Ovary (tissue), 9 donors: ENCODE measurements around the gene MIA3. TPM values are rescaled to one million over a fixed set of nuclear protein-coding genes. Genes with fewer than 3 reads are reported as not detected.

Experiments
- DNase-seq, 5 donors: peaks; one replicate each; pipeline ENCODE4 v3.0.0-alpha.2; 2019 to 2020
- H3K27ac ChIP-seq, 2 donors: fragments of 200-600 bp; one replicate each; pipeline versions ENCODE4 v1.5.1 to v1.8.0; 2019 to 2022
- H3K27me3 ChIP-seq: fragments of 200-600 bp; one replicate; pipeline ENCODE4 v1.8.0; 2022
- H3K36me3 ChIP-seq: fragments of 200-600 bp; sonication (generic); one replicate; pipeline ENCODE4 v1.5.1; 2019
- H3K4me1 ChIP-seq: one replicate; pipeline ENCODE4 v1.8.1; 2013; ENCODE audit warnings: mild to moderate bottlenecking, moderate library complexity; ENCODE audit not compliant: insufficient read depth
- H3K4me3 ChIP-seq: fragments of 200-600 bp; sonication (generic); one replicate; pipeline ENCODE4 v1.5.1; 2017
- H3K9me3 ChIP-seq, 2 donors: fragments of 200-600 bp in 1 of 2; sonication (generic) in 1 of 2; one replicate each; pipeline versions ENCODE4 v1.5.1 to v1.8.1; 2013 to 2019; ENCODE audit warnings: mild to moderate bottlenecking in 1 of 2, moderate library complexity in 1 of 2
- CTCF ChIP-seq, 3 donors: fragments of 450-650 bp in 2 of 3; fragments of 200-600 bp in 1 of 3; IDR thresholded peaks; one replicate each; pipeline versions ENCODE4 v1.5.1 to v1.8.0; 2016 to 2022; ENCODE audit warnings: antibody characterized with exemption in 3 of 3, mild to moderate bottlenecking in 1 of 3
- EP300 ChIP-seq: sonication (generic); formaldehyde crosslinking; IDR thresholded peaks from one replicate; pipeline ENCODE4 v1.6.1; 2017; ENCODE audit warnings: antibody characterized with exemption
- POLR2A ChIP-seq: fragments of 450-650 bp; IDR thresholded peaks from one replicate; pipeline ENCODE4 v1.6.1; 2017; ENCODE audit warnings: antibody characterized with exemption, mild to moderate bottlenecking, moderate library complexity
- WGBS, 3 donors: extraction: QIAGEN DNeasy Blood & Tissue Kit in 1 of 3; methylation state at CpG; one replicate each; pipeline versions ENCODE4 v1.1.5 to v1.1.7; 2013 to 2017; 5-methylcytosine and 5-hydroxymethylcytosine counted together
- intact Hi-C, 4 donors: fragments of 100-400 bp; cut with DNase I; formaldehyde crosslinking; loops; one replicate each; pipeline versions ENCODE4 v1.11.0 to v1.15.1; 2022 to 2023
- polyA plus RNA-seq, 2 donors: library from polyadenylated mRNA; stranded (reverse); fragments of 200-250 nt in 1 of 2; fragments of 350-450 nt in 1 of 2; fragmentation: Illumina TruSeq in 1 of 2; extraction: RNeasy Lipid Tissue Mini Kit (QIAGEN cat#74804) in 1 of 2; gene quantifications; one replicate each; pipeline ENCODE4 v1.2.3, GENCODE V29; 2013 to 2014
- total RNA-seq, 7 donors: library from RNA; depleted of rRNA in 2 of 7; stranded (reverse); fragments of >200 nt in 2 of 7; fragmentation: NEBNext Ultra II Directional in 3 of 7; extraction: Animal tissue kit (Norgen Biotek cat#: 25700) in 3 of 7; gene quantifications; one replicate each; pipeline versions ENCODE4 v1.1.0 to v1.2.4, GENCODE V29; 2016 to 2023
- donor health status: DM: no; HTN: no; CAD: no; lungs with moderate emphysema.
- donor health status: DM: no; HTN: no; CAD: no.
- donor health status: Bipolar disorder and iron deficiency.
- donor health status: DM: yes; HTN: yes; CAD: no.
- donor health status: DM: no; HTN: no; CAD: no.
- donor health status: DM: yes; HTN: yes; CAD: no.

Gene MIA3
- total and polyA plus RNA-seq, 9 donors = 31.9 to 64.0 (median 56.8) TPM

- H3K9me3 ChIP-seq = no peaks in the 10 kb centered on the region
- DNase-seq = peak; percentile 95 to 98 (median 98)
- peak overlapping the region; percentile 46 for H3K4me3 ChIP-seq
- TF ChIP-seq EP300 (no peak), CTCF (IDR thresholded peaks at IDR 0.05) (no peak), POLR2A (peak; percentile 85)
- H3K4me1 ChIP-seq = no peaks in the 10 kb centered on the region
- H3K27ac ChIP-seq = peak overlapping the region; percentile 37 to 71
- H3K36me3 ChIP-seq = no peaks in the 10 kb centered on the region
- no peaks in the 10 kb centered on the region for H3K27me3 ChIP-seq
- 0 to 1% (median 1%) methylated on average over 23 to 37 of the region's 37 CpGs for WGBS, 3 donors
- intact Hi-C loops = no loop called here
These were observed 438 bp upstream of the MIA3 start for GRCh38 chr1:222617367-222617951.

- Histone ChIP-seq H3K4me3 (peak overlapping the region; percentile 84), H3K9me3 (no peaks in the 10 kb centered on the region), H3K27ac (peak overlapping the region; percentile 89 to 93), H3K27me3 (no peaks in the 10 kb centered on the region), H3K36me3 (no peaks in the 10 kb centered on the region), H3K4me1 (no peaks in the 10 kb centered on the region)
- intact Hi-C loops = no loop called here
- 16 to 19% (median 18%) methylated on average over 20 of the region's 20 CpGs for WGBS, 3 donors
- DNase-seq = peak in 4 of 5 donors; percentile 14 to 43 (median 34)
- TF ChIP-seq POLR2A = no peak
- no peak for TF ChIP-seq EP300
- TF ChIP-seq CTCF (IDR thresholded peaks at IDR 0.05) = no peak
These were observed 1.1 kb downstream of the MIA3 start for GRCh38 chr1:222618880-222619596.

GRCh38 chr1:222620566-222620965 is 2.7 kb downstream of the MIA3 start:
- WGBS, 3 donors = 71 to 80% (median 76%) methylated on average over 2 of the region's 2 CpGs

GRCh38 chr1:222622765-222623164 is 4.9 kb downstream of the MIA3 start:
- no peak for DNase-seq
- no peak for TF ChIP-seq EP300
- no peak for TF ChIP-seq CTCF (IDR thresholded peaks at IDR 0.05)
- TF ChIP-seq POLR2A = no peak
- WGBS, 3 donors = 89 to 90% (median 90%) methylated on average over 5 of the region's 5 CpGs
- Histone ChIP-seq H3K27ac (no peak overlapping the region), H3K9me3 (no peaks in the 10 kb centered on the region), H3K36me3 (no peaks in the 10 kb centered on the region), H3K4me1 (no peaks in the 10 kb centered on the region), H3K4me3 (no peak overlapping the region), H3K27me3 (no peaks in the 10 kb centered on the region)
- intact Hi-C loops = no loop called here

More at GRCh38 chr1:222620566-222620965, 2.7 kb downstream of the MIA3 start:
- no peak for DNase-seq
- intact Hi-C loops = no loop called here
- no peaks in the 10 kb centered on the region for H3K36me3 ChIP-seq
- no peaks in the 10 kb centered on the region for H3K9me3 ChIP-seq
- no peak overlapping the region for H3K4me3 ChIP-seq
- no peaks in the 10 kb centered on the region for H3K4me1 ChIP-seq
- no peak for TF ChIP-seq CTCF (IDR thresholded peaks at IDR 0.05)
- TF ChIP-seq POLR2A = no peak
- TF ChIP-seq EP300 = no peak
- no peak overlapping the region for H3K27ac ChIP-seq
- no peaks in the 10 kb centered on the region for H3K27me3 ChIP-seq
